Osteoblast (primary cell): ENCODE data around the gene KIAA1217. TPM values are rescaled to one million over a fixed set of nuclear protein-coding genes. Genes with fewer than 3 reads are reported as not detected.

Experiments
- DNase-seq: peaks from one replicate; pipeline ENCODE4 v3.0.0; 2011; ENCODE audit warnings: low spot score, mixed read lengths; ENCODE audit not compliant: insufficient read length; ENCODE audit errors: missing footprints
- H2AFZ ChIP-seq: 2 replicates; pipeline ENCODE4 v1.6.0; 2011; ENCODE audit warnings: mild to moderate bottlenecking, low read length
- H3K27ac ChIP-seq: 2 replicates; pipeline ENCODE4 v1.5.1; 2011; ENCODE audit warnings: mild to moderate bottlenecking, low read depth, low read length, moderate library complexity
- H3K27me3 ChIP-seq: 2 replicates; pipeline ENCODE4 v1.6.0; 2012; ENCODE audit warnings: mild to moderate bottlenecking, control low read depth, inconsistent platforms, low read length, moderate library complexity; ENCODE audit not compliant: insufficient read depth
- H3K36me3 ChIP-seq: 2 replicates; pipeline ENCODE4 v1.5.1; 2011; ENCODE audit warnings: mild to moderate bottlenecking, low read length, control low read depth, moderate library complexity; ENCODE audit not compliant: insufficient read depth
- H3K4me1 ChIP-seq: 2 replicates; pipeline ENCODE4 v1.5.1; 2011; ENCODE audit warnings: mild to moderate bottlenecking, low read length, control low read depth, moderate library complexity; ENCODE audit not compliant: insufficient read depth
- H3K4me2 ChIP-seq: 2 replicates; pipeline ENCODE4 v1.6.0; 2011; ENCODE audit warnings: mild to moderate bottlenecking, low read length; ENCODE audit not compliant: insufficient read depth
- H3K4me3 ChIP-seq: fragments of 200-600 bp; sonication (generic); 3 replicates; pipeline ENCODE4 v1.5.1; 2012; ENCODE audit warnings: mild to moderate bottlenecking, low read length, inconsistent platforms; ENCODE audit not compliant: insufficient read depth
- H3K79me2 ChIP-seq: 2 replicates; pipeline ENCODE4 v1.6.0; 2012; ENCODE audit warnings: mild to moderate bottlenecking, low read length, control low read depth, inconsistent platforms; ENCODE audit not compliant: insufficient read depth
- H3K9me3 ChIP-seq: 2 replicates; pipeline ENCODE4 v1.5.1; 2011; ENCODE audit warnings: low read depth, low read length, control low read depth
- H4K20me1 ChIP-seq: 2 replicates; pipeline ENCODE4 v1.6.0; 2012; ENCODE audit warnings: mild to moderate bottlenecking, low read length, control low read depth; ENCODE audit not compliant: insufficient read depth
- total RNA-seq: library from RNA; depleted of rRNA; stranded (reverse); fragments of >200 nt; gene quantifications from 2 replicates; pipeline ENCODE4 v1.2.3, GENCODE V29; 2012
- TF ChIP-seq, protein P1 (sequence below): IDR thresholded peaks from 2 replicates; pipeline ENCODE4 v1.5.1; 2011; ENCODE audit warnings: mild to moderate bottlenecking, low read depth, low read length, moderate library complexity; ENCODE audit errors: extremely low read depth

KIAA1217 gene
- total RNA-seq, 1 donor, result 51.0 TPM

DNA sequence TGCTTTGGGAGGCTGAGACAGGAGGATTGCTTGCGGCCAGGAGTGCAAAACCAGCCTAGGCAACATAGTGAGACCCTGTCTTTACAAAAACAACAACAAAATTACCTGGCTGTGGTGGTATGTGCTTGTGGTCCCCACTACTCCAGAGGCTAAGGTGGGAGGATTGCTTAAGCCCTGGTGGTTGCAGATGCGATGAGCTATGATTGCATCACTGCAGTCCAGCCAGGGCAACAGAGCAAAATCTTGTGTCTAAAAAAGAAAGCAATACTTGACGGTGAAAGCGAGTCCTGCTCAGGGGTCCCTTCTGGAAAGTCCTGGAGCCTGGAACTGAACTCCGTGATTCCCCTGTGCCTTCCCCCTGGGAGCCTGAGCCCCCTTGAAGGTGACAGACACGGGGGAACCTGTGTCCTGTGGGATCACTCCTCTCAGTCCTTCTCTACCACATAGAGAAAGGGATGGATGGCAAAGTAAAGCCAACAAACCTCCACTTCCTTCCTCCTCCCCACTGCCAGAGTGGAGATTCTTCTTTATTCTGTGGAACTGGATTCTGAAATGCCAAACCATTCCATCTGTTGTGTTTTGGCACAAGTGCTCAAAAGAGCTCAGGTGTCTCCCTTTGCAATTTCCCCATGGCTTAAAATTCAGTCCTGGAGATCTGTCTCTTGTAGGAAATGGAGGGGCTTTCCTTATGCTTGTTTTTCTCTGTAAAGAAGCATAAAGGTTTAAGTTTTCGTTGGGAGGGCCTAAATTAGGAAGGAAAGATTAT, 50.6 kb downstream of the KIAA1217 start:
- H3K4me1 ChIP-seq, result no peaks in the 10 kb centered on the region
- H3K27me3 ChIP-seq, result no peaks in the 10 kb centered on the region
- no peak overlapping the region for H3K4me2 ChIP-seq
- H3K36me3 ChIP-seq, result no peaks in the 10 kb centered on the region
- H4K20me1 ChIP-seq, result no peaks in the 10 kb centered on the region
- no peak overlapping the region for H3K4me3 ChIP-seq
- no peak overlapping the region for H3K27ac ChIP-seq
- H3K9me3 ChIP-seq, result no peaks in the 10 kb centered on the region
- H3K79me2 ChIP-seq, result no peaks in the 10 kb centered on the region
- TF ChIP-seq, protein P1, sequence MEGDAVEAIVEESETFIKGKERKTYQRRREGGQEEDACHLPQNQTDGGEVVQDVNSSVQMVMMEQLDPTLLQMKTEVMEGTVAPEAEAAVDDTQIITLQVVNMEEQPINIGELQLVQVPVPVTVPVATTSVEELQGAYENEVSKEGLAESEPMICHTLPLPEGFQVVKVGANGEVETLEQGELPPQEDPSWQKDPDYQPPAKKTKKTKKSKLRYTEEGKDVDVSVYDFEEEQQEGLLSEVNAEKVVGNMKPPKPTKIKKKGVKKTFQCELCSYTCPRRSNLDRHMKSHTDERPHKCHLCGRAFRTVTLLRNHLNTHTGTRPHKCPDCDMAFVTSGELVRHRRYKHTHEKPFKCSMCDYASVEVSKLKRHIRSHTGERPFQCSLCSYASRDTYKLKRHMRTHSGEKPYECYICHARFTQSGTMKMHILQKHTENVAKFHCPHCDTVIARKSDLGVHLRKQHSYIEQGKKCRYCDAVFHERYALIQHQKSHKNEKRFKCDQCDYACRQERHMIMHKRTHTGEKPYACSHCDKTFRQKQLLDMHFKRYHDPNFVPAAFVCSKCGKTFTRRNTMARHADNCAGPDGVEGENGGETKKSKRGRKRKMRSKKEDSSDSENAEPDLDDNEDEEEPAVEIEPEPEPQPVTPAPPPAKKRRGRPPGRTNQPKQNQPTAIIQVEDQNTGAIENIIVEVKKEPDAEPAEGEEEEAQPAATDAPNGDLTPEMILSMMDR, result no peak
- no peak overlapping the region for H2AFZ ChIP-seq
- DNase-seq, result no peak

DNA sequence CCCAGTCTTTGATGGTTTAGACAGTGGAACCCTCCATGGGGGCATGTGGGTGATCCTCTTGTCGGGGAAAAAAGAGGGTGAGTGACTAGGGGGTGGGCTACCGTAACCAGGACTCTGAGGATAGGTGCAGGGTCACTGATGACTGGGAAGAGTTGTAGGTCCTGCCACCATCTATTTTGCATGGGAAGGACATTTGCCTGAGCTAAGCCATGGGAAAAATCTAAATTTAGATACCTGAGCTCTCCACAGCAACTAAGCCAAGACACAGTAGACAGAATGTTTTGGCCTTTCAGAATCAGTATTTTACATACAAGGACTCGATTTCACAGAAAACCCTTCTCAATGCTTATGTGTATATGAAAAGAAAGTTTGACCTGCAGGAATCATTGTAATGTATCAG, 52.7 kb downstream of the KIAA1217 start:
- H3K36me3 ChIP-seq, result no peaks in the 10 kb centered on the region
- H3K4me2 ChIP-seq, result no peak overlapping the region
- H3K4me1 ChIP-seq, result no peaks in the 10 kb centered on the region
- TF ChIP-seq, protein P1, result no peak
- H3K79me2 ChIP-seq, result no peaks in the 10 kb centered on the region
- no peak overlapping the region for H3K4me3 ChIP-seq
- H3K9me3 ChIP-seq, result no peaks in the 10 kb centered on the region
- no peaks in the 10 kb centered on the region for H4K20me1 ChIP-seq
- H3K27me3 ChIP-seq, result no peaks in the 10 kb centered on the region
- no peak overlapping the region for H3K27ac ChIP-seq
- DNase-seq, result no peak
- no peak overlapping the region for H2AFZ ChIP-seq

DNA sequence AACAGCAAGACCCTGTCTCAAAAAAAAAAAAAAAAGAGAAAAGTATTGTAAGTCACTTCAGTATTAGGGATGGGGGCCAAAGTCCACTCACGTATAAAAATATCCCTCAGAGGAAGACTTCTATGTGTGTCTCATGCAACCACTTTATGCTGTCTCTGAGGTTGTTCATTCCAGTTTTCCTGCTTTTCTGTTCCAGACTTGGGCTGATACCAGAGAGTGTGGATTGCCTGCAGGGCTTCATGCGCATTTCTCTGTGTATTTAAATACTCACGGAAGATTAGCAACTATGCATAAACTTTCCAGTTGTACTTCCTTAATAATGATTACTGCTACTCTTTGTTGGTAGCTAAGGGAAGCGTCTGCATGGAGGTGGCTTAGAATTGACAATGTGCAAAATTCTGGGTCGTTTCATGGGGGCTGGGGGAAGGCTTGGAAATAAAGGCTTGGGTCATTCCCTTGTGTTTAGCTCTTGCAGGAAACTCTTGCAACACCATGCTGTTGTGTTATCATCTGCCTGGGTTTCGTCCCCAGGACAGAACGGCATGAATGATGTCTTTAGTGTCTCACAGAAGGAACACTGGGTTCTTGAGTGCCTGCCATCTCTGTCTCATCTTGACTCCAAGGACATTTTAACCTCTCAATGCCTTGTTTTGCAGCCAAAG, 54.1 kb downstream of the KIAA1217 start:
- no peaks in the 10 kb centered on the region for H3K36me3 ChIP-seq
- no peaks in the 10 kb centered on the region for H4K20me1 ChIP-seq
- no peak overlapping the region for H3K4me2 ChIP-seq
- no peak overlapping the region for H3K27ac ChIP-seq
- no peaks in the 10 kb centered on the region for H3K27me3 ChIP-seq
- H3K79me2 ChIP-seq, result no peaks in the 10 kb centered on the region
- no peak overlapping the region for H3K4me3 ChIP-seq
- H2AFZ ChIP-seq, result no peak overlapping the region
- no peak for DNase-seq
- no peaks in the 10 kb centered on the region for H3K4me1 ChIP-seq
- no peaks in the 10 kb centered on the region for H3K9me3 ChIP-seq
- TF ChIP-seq, protein P1, result no peak

DNA sequence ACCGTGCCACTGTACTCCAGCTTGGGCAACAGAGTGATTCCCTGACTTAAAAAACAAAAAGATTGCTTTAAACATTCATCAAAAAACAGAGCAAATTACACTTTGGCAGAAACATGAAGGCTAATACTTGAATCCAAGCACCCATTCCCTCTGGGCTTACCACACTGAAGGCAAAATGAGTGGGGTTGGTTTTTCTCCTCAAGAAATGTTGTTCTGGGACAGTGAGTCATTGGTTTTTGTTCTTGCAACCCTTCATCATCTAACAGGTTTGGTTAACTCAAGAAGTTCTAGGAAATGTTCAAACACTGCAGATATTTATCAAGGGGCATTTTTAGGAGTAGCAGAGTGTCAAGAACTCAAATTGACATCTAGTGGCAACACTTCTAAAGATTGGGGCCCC, 60.5 kb downstream of the KIAA1217 start:
- Histone ChIP-seq H2AFZ (no peak overlapping the region), H3K4me2 (no peak overlapping the region), H3K9me3 (no peaks in the 10 kb centered on the region), H3K79me2 (no peaks in the 10 kb centered on the region), H4K20me1 (no peaks in the 10 kb centered on the region), H3K36me3 (no peaks in the 10 kb centered on the region), H3K4me3 (no peak overlapping the region), H3K27ac (no peak overlapping the region), H3K4me1 (no peaks in the 10 kb centered on the region), H3K27me3 (no peaks in the 10 kb centered on the region)
- DNase-seq, result no peak
- TF ChIP-seq, protein P1, result no peak
